Endothelial cell (in vitro differentiated cells): ENCODE data around the gene KCNH3. TPM values are rescaled to one million over a fixed set of nuclear protein-coding genes. Genes with fewer than 3 reads are reported as not detected.

Source experiments
- DNase-seq: peaks from one replicate; pipeline ENCODE4 v3.0.0; 2021; ENCODE audit warnings: low spot score
- H3K27ac Mint-ChIP-seq: one replicate; pipeline ENCODE4 v1.8.0; 2021; ENCODE audit warnings: mixed read lengths, inconsistent platforms; ENCODE audit not compliant: unreplicated experiment
- H3K27me3 Mint-ChIP-seq: one replicate; pipeline ENCODE4 v1.8.0; 2021; ENCODE audit warnings: mild to moderate bottlenecking, moderate library complexity, mixed read lengths, inconsistent platforms; ENCODE audit not compliant: unreplicated experiment
- H3K36me3 Mint-ChIP-seq: one replicate; pipeline ENCODE4 v1.8.0; 2021; ENCODE audit warnings: mild to moderate bottlenecking, low read depth, mixed read lengths, inconsistent platforms; ENCODE audit not compliant: unreplicated experiment
- H3K4me1 Mint-ChIP-seq: one replicate; pipeline ENCODE4 v1.8.0; 2021; ENCODE audit warnings: mild to moderate bottlenecking, mixed read lengths, inconsistent platforms; ENCODE audit not compliant: unreplicated experiment
- H3K4me3 Mint-ChIP-seq: one replicate; pipeline ENCODE4 v1.8.0; 2021; ENCODE audit warnings: mild to moderate bottlenecking, mixed read lengths, inconsistent platforms; ENCODE audit not compliant: unreplicated experiment
- H3K9me3 Mint-ChIP-seq: one replicate; pipeline ENCODE4 v1.8.0; 2021; ENCODE audit warnings: mixed read lengths, inconsistent platforms; ENCODE audit not compliant: unreplicated experiment
- total RNA-seq: library from RNA; stranded (reverse); fragmentation: NEBNext Ultra II Directional; extraction: Animal tissue kit (Norgen Biotek cat#: 25700); gene quantifications from one replicate; pipeline ENCODE4 v1.2.1, GENCODE V29; 2021; ENCODE audit not compliant: unreplicated experiment
- TF ChIP-seq, protein P1 (sequence below): fragments of 200-600 bp; sonication (generic); IDR thresholded peaks from one replicate; pipeline ENCODE4 v1.5.0; 2021; ENCODE audit warnings: antibody characterized with exemption; ENCODE audit not compliant: unreplicated experiment

The KCNH3 gene
- total RNA-seq, 1 donor from 2014 or later: 0.15 TPM

- H3K36me3 Mint-ChIP-seq: peaks cover 20% of the 10 kb centered on the region
- H3K4me1 Mint-ChIP-seq: peaks cover 6% of the 10 kb centered on the region
- TF ChIP-seq, protein P1, sequence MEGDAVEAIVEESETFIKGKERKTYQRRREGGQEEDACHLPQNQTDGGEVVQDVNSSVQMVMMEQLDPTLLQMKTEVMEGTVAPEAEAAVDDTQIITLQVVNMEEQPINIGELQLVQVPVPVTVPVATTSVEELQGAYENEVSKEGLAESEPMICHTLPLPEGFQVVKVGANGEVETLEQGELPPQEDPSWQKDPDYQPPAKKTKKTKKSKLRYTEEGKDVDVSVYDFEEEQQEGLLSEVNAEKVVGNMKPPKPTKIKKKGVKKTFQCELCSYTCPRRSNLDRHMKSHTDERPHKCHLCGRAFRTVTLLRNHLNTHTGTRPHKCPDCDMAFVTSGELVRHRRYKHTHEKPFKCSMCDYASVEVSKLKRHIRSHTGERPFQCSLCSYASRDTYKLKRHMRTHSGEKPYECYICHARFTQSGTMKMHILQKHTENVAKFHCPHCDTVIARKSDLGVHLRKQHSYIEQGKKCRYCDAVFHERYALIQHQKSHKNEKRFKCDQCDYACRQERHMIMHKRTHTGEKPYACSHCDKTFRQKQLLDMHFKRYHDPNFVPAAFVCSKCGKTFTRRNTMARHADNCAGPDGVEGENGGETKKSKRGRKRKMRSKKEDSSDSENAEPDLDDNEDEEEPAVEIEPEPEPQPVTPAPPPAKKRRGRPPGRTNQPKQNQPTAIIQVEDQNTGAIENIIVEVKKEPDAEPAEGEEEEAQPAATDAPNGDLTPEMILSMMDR: no peak
- DNase-seq: no peak
- H3K9me3 Mint-ChIP-seq: no peaks in the 10 kb centered on the region
- H3K27me3 Mint-ChIP-seq: peaks cover 13% of the 10 kb centered on the region
- H3K27ac Mint-ChIP-seq: no peak overlapping the region
- H3K4me3 Mint-ChIP-seq: no peak overlapping the region
Measured at GRCh38 chr12:49556391-49557186, 17.8 kb downstream of the KCNH3 start.

- H3K27me3 Mint-ChIP-seq: peaks cover 13% of the 10 kb centered on the region
Measured at GRCh38 chr12:49557187-49557916, 18.5 kb downstream of the KCNH3 start.

GRCh38 chr12:49557917-49558215, 19.0 kb downstream of the KCNH3 start:
- no peak for DNase-seq
- peaks cover 28% of the 10 kb centered on the region for H3K36me3 Mint-ChIP-seq
- no peak overlapping the region for H3K4me3 Mint-ChIP-seq
- peaks cover 2% of the 10 kb centered on the region for H3K4me1 Mint-ChIP-seq
- H3K9me3 Mint-ChIP-seq: no peaks in the 10 kb centered on the region
- peaks cover 13% of the 10 kb centered on the region for H3K27me3 Mint-ChIP-seq
- TF ChIP-seq, protein P1: no peak
- no peak overlapping the region for H3K27ac Mint-ChIP-seq

More at GRCh38 chr12:49557187-49557916, 18.5 kb downstream of the KCNH3 start:
- no peak overlapping the region for H3K4me3 Mint-ChIP-seq
- peaks cover 6% of the 10 kb centered on the region for H3K4me1 Mint-ChIP-seq
- TF ChIP-seq, protein P1: no peak
- H3K9me3 Mint-ChIP-seq: no peaks in the 10 kb centered on the region
- peaks cover 23% of the 10 kb centered on the region for H3K36me3 Mint-ChIP-seq
- no peak for DNase-seq
- no peak overlapping the region for H3K27ac Mint-ChIP-seq

- DNase-seq: no peak
- Mint-ChIP-seq H3K36me3 (peaks cover 28% of the 10 kb centered on the region), H3K27ac (no peak overlapping the region), H3K27me3 (peaks cover 9% of the 10 kb centered on the region), H3K9me3 (no peaks in the 10 kb centered on the region), H3K4me3 (no peak overlapping the region), H3K4me1 (peaks cover 2% of the 10 kb centered on the region)
- TF ChIP-seq, protein P1: no peak
Measured at GRCh38 chr12:49558526-49558925, 19.7 kb downstream of the KCNH3 start.
